AG20443 (cell line): Measurements from ENCODE around the gene PEX3.

Source experiments
- DNase-seq: peaks from one replicate; pipeline ENCODE4 v3.0.0; 2012; ENCODE audit warnings: low spot score, mixed read lengths

PEX3 gene

DNA sequence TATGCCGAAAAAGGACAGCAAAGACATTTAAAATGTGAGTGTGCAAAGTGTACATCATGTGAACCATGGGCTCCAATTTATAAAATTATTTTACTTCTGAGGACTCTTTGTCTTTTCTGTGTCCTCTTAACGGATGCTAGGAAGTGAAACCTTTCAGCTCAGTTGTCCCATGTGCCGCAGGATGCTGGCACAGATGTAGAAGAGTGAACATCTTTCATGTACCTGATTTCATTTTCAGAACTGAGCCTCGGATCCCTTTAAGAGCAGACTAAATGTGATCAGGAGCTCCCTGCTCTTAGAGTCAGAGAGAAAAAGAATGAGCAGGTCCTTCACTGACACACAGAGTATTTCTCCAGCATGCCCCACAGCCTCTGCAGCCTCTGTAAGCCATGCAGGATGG, 88.5 kb downstream of the PEX3 start:
- DNase-seq = no peak

GRCh38 chr6:143539734-143540133, 89.1 kb downstream of the PEX3 start:
- DNase-seq = no peak

DNA sequence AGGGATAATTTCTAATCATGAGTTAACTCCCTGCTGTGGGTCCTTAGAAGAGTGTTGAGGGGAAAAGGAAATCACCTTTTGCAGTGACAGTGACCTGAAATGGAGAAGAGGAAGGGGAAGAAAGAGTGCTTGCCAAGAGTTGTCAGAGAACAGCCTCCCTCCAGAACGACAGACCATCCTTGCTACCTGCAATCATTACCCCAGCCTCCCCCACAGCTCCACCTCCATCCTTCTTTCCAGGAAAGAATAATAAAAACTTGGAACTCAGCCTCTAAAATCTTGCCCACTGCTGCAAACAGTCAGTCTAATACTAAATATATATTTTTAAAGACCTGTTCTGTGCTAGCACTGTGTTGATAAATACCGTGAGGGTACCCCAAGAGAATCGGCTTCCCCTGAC, 89.6 kb downstream of the PEX3 start:
- DNase-seq = no peak
